HepG2 (cell line): Measurements from ENCODE around the gene RB1. TPM values are rescaled to one million over a fixed set of nuclear protein-coding genes. Genes with fewer than 3 reads are reported as not detected.

Source experiments
- BCL6 ChIP-seq: IDR thresholded peaks from 2 replicates; pipeline ENCODE4 v1.6.1; 2016; ENCODE audit warnings: missing genetic modification reagents, missing compliant biosample characterization
- FOXP4 ChIP-seq: sonication (generic); formaldehyde crosslinking; IDR thresholded peaks from 2 replicates; pipeline ENCODE4 v1.4.0; 2020; ENCODE audit warnings: missing genetic modification reagents
- GABPB1 ChIP-seq: IDR thresholded peaks from 2 replicates; pipeline ENCODE4 v1.6.1; 2016; ENCODE audit warnings: mild to moderate bottlenecking, missing genetic modification reagents, moderate library complexity, missing compliant biosample characterization
- MED13 ChIP-seq: sonication (generic); formaldehyde crosslinking; IDR thresholded peaks from 2 replicates; pipeline ENCODE4 v1.5.0; 2020; ENCODE audit warnings: missing genetic modification reagents
- MED8 ChIP-seq: sonication (generic); formaldehyde crosslinking; IDR thresholded peaks from 2 replicates; pipeline ENCODE4 v1.8.1; 2023; ENCODE audit warnings: mild to moderate bottlenecking, missing genetic modification reagents; ENCODE audit not compliant: insufficient replicate concordance
- NFAT5 ChIP-seq: sonication (generic); formaldehyde crosslinking; IDR thresholded peaks from 2 replicates; pipeline ENCODE4 v1.4.0; 2020; ENCODE audit warnings: missing genetic modification reagents
- NFE2L1 ChIP-seq: sonication (generic); formaldehyde crosslinking; IDR thresholded peaks from 2 replicates; pipeline ENCODE4 v1.4.0; 2020; ENCODE audit warnings: missing genetic modification reagents, mild to moderate bottlenecking, borderline replicate concordance
- NR2F6 ChIP-seq, 2 experiments: IDR thresholded peaks; 2 replicates each; pipeline ENCODE4 v1.6.1; 2016; ENCODE audit warnings: antibody characterized with exemption in 1 of 2, mild to moderate bottlenecking in 1 of 2
- POGZ ChIP-seq: sonication (generic); formaldehyde crosslinking; IDR thresholded peaks from 2 replicates; pipeline ENCODE4 v1.4.0; 2020; ENCODE audit warnings: mild to moderate bottlenecking, missing genetic modification reagents
- SIN3A ChIP-seq: IDR thresholded peaks from 2 replicates; pipeline ENCODE4 v1.6.1; 2011; ENCODE audit warnings: low read depth, mild to moderate bottlenecking, control low read depth, low read length, borderline replicate concordance
- TBL1XR1 ChIP-seq: fragments of 150-350 bp; IDR thresholded peaks from 2 replicates; pipeline ENCODE4 v1.6.1; 2014; ENCODE audit warnings: borderline replicate concordance, low read length; ENCODE audit not compliant: partially characterized antibody
- ZFX ChIP-seq: sonication (generic); formaldehyde crosslinking; IDR thresholded peaks from 2 replicates; pipeline ENCODE4 v1.4.0; 2020; ENCODE audit warnings: mild to moderate bottlenecking, low read depth, missing genetic modification reagents, moderate library complexity
- ZNF264 ChIP-seq: sonication (generic); formaldehyde crosslinking; IDR thresholded peaks from 2 replicates; pipeline ENCODE4 v1.4.0; 2020; ENCODE audit warnings: missing genetic modification reagents
- ZNF430 ChIP-seq: sonication (generic); formaldehyde crosslinking; IDR thresholded peaks from 2 replicates; pipeline ENCODE4 v1.9.0; 2021; ENCODE audit warnings: mild to moderate bottlenecking, missing genetic modification reagents
- polyA plus RNA-seq, 8 experiments: library from polyadenylated mRNA; depleted of rRNA in 3 of 8; stranded (reverse) in 7 of 8; unstranded in 1 of 8; fragments of >200 nt; fragmentation: Illumina TruSeq in 4 of 8; extraction: Trizol in 4 of 8; gene quantifications; 2 replicates each; pipeline versions ENCODE4 v1.2.1 to v1.2.3, GENCODE V29; 2011 to 2016; ENCODE audit warnings: low read depth in 4 of 8, missing spikeins in 1 of 8, mixed read lengths in 1 of 8; ENCODE audit not compliant: insufficient read depth in 1 of 8
- total RNA-seq, 5 experiments: library from RNA; depleted of rRNA; stranded (reverse); fragments of >200 nt; fragmentation: Illumina TruSeq; extraction: Trizol; gene quantifications; 2 replicates each; pipeline ENCODE4 v1.2.3, GENCODE V29; 2016; ENCODE audit warnings: low read depth in 1 of 5
- TF ChIP-seq, protein P1 (sequence below), 2 experiments: sonication (generic) in 1 of 2; formaldehyde crosslinking in 1 of 2; IDR thresholded peaks; 2 replicates each; pipeline versions ENCODE4 v1.4.0 to v1.6.1; 2016 to 2020; ENCODE audit warnings: borderline replicate concordance in 1 of 2, low read depth in 1 of 2, mild to moderate bottlenecking in 1 of 2, missing genetic modification reagents in 1 of 2
- TF ChIP-seq, protein P2 (sequence below): IDR thresholded peaks from 2 replicates; pipeline ENCODE4 v1.6.1; 2018; ENCODE audit warnings: missing genetic modification reagents

RB1 gene
- total and polyA plus RNA-seq, 2 of the 13 experiments (the other 11 are each of a cell fraction or from before 2014, with no cell fraction given): 15.6 to 23.7 TPM

GRCh38 chr13:48412881-48413351, 109.4 kb downstream of the RB1 start, which contains the start of gene LPAR6 (continued):
- TF ChIP-seq NFE2L1 (no peak), ZFX (CRISPR knock-in tag) (no peak), MED13 (CRISPR knock-in tag) (no peak), NFAT5 (CRISPR knock-in tag) (no peak), SIN3A (peak; percentile 58; the same call in 1 of the 2 replicates), BCL6 (CRISPR knock-in tag) (peak; percentile 75), MED8 (CRISPR knock-in tag) (peak; percentile 45), ZNF264 (CRISPR knock-in tag) (0 out of 2 replicates have a peak, but pooled peaks have one; percentile 8), GABPB1 (CRISPR knock-in tag) (peak; percentile 56; the same call in 1 of the 2 replicates), POGZ (CRISPR knock-in tag) (peak; percentile 66), ZNF430 (CRISPR knock-in tag) (peak; percentile 92), FOXP4 (peak; percentile 85), TBL1XR1 (no peak), NR2F6 (IDR thresholded peaks at IDR 0.05) (no peak), NR2F6 (CRISPR knock-in tag; IDR thresholded peaks at IDR 0.05) (no peak)
- TF ChIP-seq, protein P1, sequence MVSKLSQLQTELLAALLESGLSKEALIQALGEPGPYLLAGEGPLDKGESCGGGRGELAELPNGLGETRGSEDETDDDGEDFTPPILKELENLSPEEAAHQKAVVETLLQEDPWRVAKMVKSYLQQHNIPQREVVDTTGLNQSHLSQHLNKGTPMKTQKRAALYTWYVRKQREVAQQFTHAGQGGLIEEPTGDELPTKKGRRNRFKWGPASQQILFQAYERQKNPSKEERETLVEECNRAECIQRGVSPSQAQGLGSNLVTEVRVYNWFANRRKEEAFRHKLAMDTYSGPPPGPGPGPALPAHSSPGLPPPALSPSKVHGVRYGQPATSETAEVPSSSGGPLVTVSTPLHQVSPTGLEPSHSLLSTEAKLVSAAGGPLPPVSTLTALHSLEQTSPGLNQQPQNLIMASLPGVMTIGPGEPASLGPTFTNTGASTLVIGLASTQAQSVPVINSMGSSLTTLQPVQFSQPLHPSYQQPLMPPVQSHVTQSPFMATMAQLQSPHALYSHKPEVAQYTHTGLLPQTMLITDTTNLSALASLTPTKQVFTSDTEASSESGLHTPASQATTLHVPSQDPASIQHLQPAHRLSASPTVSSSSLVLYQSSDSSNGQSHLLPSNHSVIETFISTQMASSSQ (IDR thresholded peaks at IDR 0.05; ENCODE audit: low read depth): 0 out of 2 replicates have a peak, but pooled peaks have one; percentile 14
- TF ChIP-seq, protein P1 (CRISPR knock-in tag; IDR thresholded peaks at IDR 0.05; ENCODE audit: borderline replicate concordance): peak; percentile 43; the same call in 1 of the 2 replicates
- TF ChIP-seq, protein P2, sequence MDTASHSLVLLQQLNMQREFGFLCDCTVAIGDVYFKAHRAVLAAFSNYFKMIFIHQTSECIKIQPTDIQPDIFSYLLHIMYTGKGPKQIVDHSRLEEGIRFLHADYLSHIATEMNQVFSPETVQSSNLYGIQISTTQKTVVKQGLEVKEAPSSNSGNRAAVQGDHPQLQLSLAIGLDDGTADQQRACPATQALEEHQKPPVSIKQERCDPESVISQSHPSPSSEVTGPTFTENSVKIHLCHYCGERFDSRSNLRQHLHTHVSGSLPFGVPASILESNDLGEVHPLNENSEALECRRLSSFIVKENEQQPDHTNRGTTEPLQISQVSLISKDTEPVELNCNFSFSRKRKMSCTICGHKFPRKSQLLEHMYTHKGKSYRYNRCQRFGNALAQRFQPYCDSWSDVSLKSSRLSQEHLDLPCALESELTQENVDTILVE (CRISPR knock-in tag): peak; percentile 59; the same call in 1 of the 2 replicates
